ENCODE measurements around the gene KIRREL2.

Gene KIRREL2

DNA sequence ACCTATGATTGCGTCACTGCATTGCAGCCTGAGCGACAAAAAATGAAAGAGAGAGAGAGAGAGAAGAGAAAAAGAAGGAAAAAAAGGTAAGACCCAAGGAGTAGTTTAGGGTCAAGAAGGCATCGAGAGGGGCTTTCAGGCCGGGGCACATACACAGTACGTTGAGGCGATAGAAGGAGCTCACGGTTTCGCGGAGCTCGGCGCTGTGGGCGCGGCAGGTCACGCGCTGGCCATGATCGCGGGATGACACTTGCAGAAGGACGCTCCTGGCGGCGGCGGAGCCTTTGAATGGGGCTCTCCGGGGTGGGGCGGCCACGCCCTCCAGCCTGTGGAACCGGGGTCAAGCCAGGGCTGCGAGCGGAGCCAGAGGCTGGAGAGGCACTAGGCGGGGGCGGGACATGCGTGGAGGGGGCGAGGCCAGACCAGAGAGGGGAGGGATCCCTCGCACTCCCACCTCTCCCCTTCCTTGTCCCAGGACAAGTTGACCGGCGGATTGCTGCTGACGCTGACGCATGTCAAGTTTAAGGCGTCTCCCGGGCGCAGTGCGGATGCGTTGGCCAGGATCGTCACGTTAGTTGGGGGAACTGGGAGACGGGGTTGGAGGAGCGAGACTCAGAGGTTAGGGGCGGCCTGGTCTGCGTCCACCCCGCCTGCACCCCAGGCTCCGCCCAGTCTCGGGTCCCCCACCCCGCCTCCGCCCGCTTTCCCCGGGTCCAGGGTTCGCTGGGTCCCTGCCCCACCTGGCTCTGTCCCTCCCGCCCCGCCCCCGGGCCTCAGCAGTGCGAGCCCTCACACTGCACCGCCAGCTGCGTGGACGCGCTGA is 11.3 kb upstream of the KIRREL2 start:
- no peak for DNase-seq

DNA sequence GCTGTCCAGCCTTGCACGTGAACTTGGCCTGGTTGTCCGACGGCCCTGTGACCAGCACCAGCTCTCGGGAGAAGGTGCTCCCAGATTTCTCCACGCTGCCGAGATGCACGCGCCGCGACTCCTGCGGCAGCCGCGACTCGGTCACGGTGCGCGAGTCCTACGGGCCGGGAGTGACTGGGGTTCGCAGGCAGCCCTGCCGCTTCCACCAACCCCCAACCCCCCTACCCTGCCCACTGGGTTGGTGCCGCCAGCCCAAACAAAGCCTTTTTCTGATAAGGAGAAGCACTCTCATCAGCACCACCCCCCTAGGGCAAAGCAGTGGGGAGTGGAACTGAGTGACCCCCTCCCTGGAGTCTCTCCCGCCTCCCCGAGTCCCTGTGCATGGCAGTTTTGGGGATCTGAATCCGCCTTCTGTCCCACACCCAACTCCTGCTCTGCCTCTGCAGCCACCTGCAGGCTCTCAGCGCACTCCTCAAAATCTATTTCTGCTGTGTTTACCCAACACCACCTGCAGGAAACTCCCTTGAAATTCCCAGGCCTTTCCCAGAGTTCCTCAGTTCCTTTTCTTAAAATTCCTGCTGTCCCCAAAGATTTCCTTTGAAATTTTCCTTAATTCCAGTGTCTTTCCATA is 10.6 kb upstream of the KIRREL2 start:
- DNase-seq: no peak

DNA sequence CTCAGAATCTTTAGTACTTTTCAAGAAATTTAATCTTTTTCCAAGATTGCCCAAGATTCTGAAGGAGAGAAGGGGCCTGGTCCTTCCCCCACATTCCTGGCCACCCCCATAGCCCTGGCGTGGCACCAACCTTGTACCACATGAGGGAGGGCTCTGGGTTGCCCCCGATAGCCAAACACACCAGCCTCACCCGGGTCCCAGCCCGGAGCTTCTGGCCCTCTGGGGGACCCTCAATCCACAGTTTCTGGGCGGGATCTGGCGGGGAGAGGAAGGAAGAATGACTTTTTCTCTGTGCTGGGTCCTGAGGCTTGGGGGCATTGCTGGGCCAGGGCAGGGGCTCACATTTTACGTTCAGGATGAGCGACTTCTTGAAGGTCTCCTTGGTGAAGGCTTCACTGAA is 8.8 kb upstream of the KIRREL2 start:
- DNase-seq: no peak

DNA sequence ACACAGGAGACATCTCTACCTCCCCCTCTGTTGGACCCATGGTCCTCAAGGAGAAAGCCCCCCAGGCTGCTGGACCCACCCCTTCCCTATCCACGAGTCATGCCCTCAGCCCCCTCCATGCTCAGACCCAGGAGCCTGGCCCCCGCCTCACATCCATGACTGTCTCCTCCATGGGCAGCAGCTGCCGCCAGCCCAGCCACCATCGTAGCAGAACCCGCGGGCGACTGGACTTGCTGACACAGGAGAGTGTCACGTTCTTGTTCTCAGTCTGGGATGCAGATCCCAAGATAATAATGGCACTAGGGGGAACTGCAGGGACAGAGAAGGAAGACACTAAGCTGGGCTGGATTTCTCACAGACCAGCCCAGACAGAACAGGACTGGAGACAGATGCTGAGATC is 8.2 kb upstream of the KIRREL2 start:
- no peak for DNase-seq

DNA sequence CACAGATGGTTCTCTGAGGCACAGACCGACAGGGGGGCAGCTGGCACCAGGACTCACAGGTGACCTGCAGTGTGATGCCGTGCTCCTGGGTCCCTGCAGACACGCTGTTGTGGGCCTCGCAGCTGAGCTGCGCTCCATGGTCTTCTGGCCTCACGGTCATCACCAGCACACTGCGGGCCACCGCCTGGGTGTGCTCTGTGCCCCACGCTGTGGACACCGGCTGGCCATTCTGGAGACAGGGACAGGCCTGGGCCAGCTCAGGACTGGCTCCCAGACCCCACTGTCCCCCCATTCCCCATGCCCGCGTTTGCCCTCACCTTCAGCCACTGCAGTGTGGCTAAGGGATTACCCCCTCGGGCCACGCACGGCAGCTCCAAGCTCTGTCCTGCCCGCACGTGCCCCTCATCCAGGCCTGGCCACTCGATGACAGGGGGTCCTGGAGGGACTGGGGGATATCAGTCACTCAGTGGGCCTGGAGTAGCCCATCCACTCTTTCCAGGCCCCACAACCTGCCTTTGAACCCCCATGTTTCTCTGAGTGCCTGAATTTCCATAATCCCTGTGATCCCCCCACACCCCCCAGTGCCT is 7.7 kb upstream of the KIRREL2 start:
- no peak for DNase-seq

DNA sequence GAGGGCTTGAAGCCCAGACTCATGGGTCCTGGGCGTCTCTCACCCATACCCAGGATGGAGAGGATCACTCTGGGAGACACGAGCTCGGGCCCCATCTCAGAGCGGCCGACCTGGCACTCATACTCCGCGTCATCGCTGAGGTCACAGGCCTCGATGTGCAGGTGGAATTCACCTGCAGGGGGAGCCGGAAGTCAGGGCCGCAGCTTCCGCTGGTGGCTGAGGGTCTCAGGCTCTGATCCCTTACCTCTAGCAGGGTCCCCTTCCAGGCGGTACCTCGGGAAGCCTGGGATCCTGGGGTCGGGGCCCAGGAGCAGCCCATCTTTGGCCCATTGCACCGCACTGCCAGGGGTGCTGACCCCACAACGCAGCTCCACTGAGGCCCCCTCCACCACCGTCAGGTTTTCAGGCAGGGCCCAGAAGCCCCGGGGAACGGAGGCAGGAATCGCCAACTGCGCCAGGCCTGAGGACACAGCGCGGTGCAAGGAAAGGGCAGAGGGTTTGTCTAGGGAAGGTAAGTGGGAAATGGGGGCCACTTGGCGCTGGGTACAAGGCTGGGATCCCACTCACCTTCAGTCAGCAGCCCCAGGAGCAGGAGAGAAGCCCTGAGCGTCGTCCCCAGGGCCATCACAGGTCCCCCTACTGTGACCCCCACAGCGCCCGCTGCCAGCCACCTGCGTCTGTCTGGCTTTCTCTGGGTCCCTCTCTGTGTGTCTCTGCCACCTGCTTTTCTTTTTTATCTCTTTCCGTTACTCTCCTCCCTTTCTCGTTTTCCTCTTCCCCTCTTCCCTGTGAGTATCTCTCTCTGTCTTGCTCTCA is 5.3 kb upstream of the KIRREL2 start:
- no peak for DNase-seq

DNA sequence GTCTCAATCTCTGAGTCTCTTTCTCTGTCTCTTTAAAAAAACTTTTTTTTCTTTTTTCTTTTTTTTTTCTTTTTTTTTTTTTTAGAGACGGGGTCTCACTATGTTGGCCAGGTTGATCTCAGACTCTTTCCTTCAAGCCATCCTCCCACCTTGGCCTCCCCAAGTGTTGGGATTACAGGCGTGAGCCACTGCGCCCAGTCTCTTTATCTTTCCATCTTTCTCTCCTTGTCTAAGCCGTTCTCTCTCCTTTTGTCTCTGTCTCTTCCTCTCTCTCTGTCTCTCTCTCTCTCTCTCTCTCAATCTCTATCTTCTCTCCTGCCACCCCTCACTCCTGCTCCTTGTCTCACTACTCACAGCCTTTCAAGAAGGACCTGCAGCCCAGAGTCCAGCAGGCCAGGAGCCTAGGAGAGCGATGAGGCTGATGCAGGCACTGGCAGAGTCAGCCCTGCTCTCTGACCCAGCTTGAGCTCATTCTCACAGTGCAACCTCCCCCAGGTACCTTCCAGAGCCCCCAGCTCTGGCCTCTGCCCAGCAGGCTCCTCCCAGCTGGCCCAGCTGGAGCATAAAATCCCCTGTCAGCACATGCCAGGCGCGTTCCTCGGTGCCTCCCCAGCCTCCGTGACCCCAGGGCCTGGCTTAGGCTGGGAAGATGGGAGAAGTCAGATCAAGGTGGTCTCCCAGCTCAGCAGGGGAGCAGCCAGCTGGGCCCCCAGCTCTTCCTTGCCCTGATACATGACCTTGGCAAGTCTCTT is 4.5 kb upstream of the KIRREL2 start, which contains the start of gene NPHS1:
Gene NPHS1, minus strand, starts transcription at position 476 of the 752 bp plus-strand sequence. CDS start 667 bp downstream, outside the sequence.
- DNase-seq: no peak

DNA sequence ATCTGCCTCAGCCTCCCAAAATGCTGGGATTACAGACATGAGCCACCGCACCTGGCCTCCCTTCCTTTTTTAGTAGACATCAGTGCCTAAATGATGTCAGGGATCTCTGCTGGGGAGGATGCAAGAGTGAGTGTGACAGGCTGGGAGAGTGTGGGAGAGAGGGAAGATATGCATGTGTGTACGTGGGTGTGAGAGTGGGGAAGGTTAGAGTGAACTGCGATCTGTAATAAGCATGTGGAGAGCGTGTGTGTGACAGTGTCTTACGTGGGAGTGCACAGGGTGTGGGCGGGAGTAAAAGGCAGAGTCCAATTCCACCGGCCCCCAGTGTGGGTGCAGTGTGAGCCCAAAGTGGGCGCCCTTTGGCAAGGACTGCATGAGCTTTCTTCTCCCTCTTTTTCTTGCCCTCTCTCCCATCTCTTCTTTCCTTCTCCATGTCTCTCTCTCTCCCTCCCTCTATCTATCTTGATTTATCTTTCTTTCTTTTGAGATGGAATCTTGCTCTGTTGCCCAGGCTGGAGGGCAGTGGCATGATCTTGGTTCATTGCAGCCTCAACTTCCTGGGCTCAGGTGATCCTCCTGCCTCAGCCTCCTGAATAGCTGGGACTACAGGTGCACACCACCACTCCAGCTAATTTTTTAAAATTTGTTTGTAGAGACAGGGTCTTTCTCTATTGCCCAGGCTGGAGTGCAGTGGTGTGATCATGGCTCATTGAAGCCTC is 3.5 kb upstream of the KIRREL2 start:
- DNase-seq: no peak

DNA sequence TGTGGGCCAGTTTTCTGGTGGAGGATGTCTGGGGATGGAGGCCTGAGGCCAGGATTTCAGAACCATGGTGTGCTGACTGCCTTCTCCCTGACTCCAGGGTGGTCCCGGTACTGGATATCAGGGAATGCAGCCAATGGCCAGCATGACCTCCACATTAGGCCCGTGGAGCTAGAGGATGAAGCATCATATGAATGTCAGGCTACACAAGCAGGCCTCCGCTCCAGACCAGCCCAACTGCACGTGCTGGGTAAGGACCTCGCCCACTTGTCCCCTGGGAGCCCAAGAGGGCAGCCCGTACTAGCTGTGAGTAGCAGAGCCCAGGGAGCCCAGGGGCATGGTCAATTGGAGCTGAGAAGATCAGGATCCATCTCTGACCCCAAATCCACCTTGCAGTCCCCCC is 1.6 kb downstream of the KIRREL2 start:
- no peak for DNase-seq

DNA sequence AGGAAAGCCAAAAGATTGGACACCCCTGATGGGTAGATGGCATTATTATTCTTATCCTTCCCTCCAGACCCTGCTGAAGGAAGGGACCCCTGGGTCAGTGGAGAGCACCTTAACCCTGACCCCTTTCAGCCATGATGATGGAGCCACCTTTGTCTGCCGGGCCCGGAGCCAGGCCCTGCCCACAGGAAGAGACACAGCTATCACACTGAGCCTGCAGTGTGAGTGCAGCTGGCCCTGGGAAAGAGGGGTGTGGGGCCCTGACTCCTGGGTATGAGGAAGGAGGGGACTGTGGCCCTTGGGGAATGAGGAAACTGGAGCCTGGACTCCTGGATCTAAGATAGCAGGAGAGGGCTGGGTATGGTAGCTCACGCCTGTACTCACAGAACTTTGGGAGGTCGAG is 2.7 kb downstream of the KIRREL2 start:
- DNase-seq: no peak

DNA sequence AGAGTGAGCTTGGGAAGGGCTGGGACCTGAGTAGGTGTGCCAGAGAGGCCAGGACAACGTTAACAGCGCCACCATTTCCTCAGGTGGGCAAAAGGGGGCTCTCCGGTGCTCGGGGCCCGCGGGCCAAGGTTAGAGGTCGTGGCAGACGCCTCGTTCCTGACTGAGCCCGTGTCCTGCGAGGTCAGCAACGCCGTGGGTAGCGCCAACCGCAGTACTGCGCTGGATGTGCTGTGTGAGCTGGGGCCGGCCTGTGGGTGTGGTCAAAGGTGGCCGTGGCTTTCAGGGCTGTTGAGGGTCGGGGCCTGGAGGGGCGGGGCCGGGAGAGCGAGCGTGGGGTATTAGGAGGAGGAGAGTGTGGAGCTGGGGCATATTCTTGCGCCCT is 3.7 kb downstream of the KIRREL2 start:
- DNase-seq: no peak

DNA sequence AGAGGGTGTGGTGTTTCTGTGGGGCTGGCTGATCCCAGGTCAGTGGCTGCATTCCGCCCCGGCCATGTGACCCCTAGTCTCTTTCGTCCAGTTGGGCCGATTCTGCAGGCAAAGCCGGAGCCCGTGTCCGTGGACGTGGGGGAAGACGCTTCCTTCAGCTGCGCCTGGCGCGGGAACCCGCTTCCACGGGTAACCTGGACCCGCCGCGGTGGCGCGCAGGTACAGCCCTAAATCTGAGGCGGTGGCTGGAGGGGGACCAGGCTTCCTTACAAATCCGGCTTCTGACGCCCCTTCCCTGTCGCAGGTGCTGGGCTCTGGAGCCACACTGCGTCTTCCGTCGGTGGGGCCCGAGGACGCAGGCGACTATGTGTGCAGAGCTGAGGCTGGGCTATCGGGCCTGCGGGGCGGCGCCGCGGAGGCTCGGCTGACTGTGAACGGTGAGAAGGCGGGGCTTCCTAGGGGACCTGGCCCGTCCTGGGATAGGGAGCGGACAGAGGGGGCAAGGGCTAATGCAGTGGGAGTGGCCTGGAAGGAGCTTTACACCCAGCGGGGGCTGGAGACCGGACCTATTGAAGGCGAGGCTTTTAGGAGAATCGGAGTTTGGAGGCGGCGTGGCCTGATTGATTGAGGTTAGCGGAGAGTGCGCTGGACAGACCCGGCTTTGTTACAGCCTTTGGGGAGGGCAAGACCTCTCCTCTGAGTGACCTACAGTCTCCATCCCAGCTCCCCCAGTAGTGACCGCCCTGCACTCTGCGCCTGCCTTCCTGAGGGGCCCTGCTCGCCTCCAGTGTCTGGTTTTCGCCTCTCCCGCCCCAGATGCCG is 4.3 kb downstream of the KIRREL2 start:
- DNase-seq: no peak

DNA sequence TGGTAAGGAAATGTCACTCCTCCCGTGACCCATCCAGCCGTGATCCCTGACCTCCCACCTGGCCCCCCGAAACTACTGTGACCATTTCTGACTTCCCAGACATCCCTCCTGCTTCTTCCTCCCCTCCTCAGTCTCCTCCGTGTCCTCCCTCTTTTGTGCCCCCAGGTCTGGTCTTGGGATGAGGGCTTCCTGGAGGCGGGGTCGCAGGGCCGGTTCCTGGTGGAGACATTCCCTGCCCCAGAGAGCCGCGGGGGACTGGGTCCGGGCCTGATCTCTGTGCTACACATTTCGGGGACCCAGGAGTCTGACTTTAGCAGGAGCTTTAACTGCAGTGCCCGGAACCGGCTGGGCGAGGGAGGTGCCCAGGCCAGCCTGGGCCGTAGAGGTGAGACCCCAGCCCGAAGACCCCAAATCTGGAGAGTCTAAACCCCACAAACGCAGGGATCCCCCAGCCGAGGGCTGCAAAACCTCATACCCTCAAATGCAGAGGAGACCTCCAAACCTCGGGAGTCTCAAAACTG is 5.0 kb downstream of the KIRREL2 start:
- DNase-seq: no peak

DNA sequence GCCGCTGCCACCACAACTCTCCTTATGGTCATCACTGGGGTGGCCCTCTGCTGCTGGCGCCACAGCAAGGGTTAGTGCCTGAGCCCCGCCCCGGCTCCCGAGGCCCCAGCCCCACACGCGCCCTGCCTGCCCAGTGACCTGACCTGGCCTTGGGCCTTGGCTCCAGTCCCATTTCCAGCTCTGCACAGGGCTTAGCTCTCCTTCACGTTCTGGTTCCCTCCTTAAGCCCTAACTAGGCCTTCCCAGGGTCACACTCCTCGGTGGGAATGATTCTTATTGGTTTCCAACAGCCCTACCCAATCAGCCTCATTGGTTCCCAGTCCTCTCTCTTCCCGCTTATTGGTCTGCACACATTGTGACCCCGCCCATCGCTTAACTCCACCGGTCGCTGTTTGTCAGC is 5.8 kb downstream of the KIRREL2 start:
- no peak for DNase-seq

DNA sequence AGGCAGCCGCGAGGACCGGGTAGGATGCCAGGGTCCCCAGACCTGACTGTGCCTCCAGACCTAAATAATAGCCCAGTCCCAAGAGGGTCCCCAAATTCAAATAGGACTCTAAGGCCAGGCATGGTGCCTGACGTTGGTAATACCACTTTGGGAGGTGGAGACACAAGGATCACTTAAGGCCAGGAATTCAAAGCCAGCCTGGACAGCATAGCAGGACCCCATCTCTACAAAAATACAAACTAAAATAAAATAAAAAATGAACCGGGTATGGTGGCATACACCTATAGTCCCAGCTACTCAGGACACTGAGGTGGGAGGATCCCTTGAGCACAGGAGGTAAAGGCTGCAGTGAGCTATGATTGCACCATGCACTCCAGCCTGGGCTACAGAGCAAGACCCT is 6.3 kb downstream of the KIRREL2 start:
- DNase-seq: no peak

DNA sequence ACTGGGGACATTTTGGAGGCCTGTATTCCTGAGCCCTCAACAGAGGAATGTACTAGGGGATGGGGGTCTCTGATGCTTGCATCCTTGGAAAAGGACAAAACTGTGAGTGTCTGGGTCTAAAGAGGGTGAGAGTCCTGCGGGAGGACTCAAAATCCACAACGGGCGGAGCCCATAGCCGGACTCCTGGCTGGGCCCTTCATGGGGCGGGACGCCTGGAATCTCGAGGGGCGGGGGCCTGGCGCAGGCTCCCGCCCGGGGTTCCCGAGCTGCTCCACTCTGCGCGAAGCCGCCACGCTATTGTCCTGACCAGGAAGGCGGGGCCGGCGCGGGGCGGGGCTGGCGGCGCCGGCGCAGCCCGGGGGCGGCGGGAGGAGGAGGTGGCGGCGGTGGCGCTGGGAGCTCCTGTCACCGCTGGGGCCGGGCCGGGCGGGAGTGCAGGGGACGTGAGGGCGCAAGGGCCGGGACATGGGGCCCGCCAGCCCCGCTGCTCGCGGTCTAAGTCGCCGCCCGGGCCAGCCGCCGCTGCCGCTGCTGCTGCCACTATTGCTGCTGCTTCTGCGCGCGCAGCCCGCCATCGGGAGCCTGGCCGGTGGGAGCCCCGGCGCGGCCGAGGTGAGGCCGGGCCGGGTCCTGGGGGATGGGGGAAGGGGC is 11.6 kb downstream of the KIRREL2 start, which contains the start of gene APLP1:
Gene APLP1, plus strand, starts transcription at position 403 of the 651 bp plus-strand sequence. Its CDS starts 63 bp downstream, at position 466.
- DNase-seq: peak in 1 of 2 experiments; percentile 24

DNA sequence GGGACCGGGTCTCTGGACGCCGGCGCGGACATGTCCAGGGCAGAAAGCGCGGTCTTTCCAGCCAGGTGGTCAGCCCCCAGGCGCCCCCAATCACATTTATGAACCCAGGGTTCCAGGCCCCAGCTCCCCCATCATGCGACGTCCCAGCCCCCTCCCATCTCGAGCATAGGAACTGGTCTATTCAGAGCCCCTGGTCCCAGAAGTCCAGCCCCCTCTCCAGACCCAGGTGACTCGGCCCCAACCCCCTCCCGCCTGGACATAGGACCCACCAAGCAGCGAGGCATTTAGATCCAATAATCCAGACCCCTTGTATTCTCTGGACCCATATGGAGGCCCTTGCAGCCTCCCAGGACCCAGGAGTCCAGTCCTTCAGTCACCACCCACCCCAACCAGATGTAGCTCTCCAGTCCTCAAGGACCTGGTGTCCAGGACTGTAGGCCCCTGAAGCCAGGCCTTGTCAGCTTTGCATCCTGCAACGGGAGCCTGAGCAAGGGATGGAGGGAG is 12.2 kb downstream of the KIRREL2 start:
- DNase-seq: no peak

DNA sequence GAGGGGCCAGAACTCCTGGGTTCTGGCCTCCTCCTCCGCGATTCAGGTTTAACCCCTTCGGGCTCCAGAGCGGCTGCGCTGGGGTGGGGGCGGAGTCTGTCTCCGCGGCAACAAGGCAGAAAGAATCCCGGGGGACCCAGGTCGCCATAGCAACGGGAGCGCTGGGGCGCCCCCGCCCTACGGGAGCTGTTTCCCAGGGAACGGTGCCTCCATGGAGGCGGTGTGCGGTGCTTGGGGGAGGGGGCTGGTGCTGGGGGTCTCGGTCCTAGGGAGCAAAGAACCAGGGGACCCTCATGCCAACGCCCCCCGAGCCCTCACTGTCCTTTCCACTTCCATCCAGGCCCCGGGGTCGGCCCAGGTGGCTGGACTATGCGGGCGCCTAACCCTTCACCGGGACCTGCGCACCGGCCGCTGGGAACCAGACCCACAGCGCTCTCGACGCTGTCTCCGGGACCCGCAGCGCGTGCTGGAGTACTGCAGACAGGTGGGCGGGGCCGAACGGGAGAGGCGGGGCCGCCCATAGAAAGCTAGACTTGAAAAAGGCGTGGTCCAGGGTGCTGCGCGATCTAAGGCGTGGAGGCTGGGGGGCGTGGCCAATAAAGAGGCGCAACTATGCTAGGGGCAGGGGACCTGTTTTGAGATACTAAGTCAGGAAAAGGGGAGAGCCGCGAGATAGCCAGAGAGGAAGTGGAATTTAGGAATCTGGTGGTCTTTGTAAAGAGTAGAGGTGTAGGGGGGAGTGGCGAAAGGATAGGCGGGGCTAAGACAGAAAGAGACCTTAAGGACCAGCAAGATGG is 12.8 kb downstream of the KIRREL2 start:
- DNase-seq: peak; percentile 28 to 46
